ENCODE data around the gene HNRNPR. TPM values are rescaled to one million over a fixed set of nuclear protein-coding genes. Genes with fewer than 3 reads are reported as not detected.
A peak's percentile ranks its signal among the peaks of the same experiment; 100 is the strongest.

HNRNPR gene
- total RNA-seq, 1 experiment from 2014 or later, result 194 TPM

GRCh38 chr1:23370709-23371584 lies 26.9 kb upstream of the HNRNPR start:
- intact Hi-C loops (cut with micrococcal nuclease), result no loop called here
- Histone ChIP-seq H2AFZ (ENCODE audit: low read depth, low read length, poor library complexity, severe bottlenecking) (no peak overlapping the region), H3K4me1 (ENCODE audit: control insufficient read depth in 1 of 2, insufficient read depth in 2 of 2, low read length in 2 of 2) (peaks cover 24 to 34% of the 10 kb centered on the region in 2 experiments), H3K79me2 (ENCODE audit: insufficient read depth, low read length) (peaks cover 16% of the 10 kb centered on the region), H3K36me3 (ENCODE audit: control insufficient read depth in 1 of 2, insufficient read depth in 2 of 2, low read length in 2 of 2) (no peaks in the 10 kb centered on the region; a peak in 1 of 4 replicates), H3K9me3 (ENCODE audit: control insufficient read depth in 1 of 2, insufficient read depth in 1 of 2, low read depth in 1 of 2, low read length in 2 of 2) (no peaks in the 10 kb centered on the region), H4K20me1 (ENCODE audit: insufficient read depth) (no peaks in the 10 kb centered on the region), H3K9me2 (ENCODE audit: insufficient read depth) (no peaks in the 10 kb centered on the region), H3K4me2 (ENCODE audit: low read length) (peak overlapping the region; percentile 100), H3K27me3 (ENCODE audit: insufficient read depth, low read length) (no peaks in the 10 kb centered on the region), H3K9ac (ENCODE audit: low read length) (0 out of 2 replicates have a peak overlapping the region, but pooled peaks have one; percentile 92), H3K27ac (ENCODE audit: low read depth, low read length) (peak overlapping the region; percentile 90), H3K4me3 (replicated peaks in 1 of 2; ENCODE audit: low read depth in 1 of 2, low read length in 2 of 2) (peak overlapping the region in 1 of 2 experiments; percentile 69; a peak in 2 of 4 replicates)
- TF ChIP-seq SRF (IDR thresholded peaks at IDR 0.05; ENCODE audit: low read depth) (no peak), ELF1 (IDR thresholded peaks at IDR 0.05; ENCODE audit: borderline replicate concordance, low read depth) (no peak), CEBPB (IDR thresholded peaks at IDR 0.05; ENCODE audit: low read depth) (no peak), ZFX (IDR thresholded peaks at IDR 0.05) (0 out of 2 replicates have a peak, but pooled peaks have one; percentile 7), EGR1 (IDR thresholded peaks at IDR 0.05; ENCODE audit: low read depth) (no peak), SIN3A (IDR thresholded peaks at IDR 0.05; ENCODE audit: low read depth) (no peak)
- TF ChIP-seq, protein P1, sequence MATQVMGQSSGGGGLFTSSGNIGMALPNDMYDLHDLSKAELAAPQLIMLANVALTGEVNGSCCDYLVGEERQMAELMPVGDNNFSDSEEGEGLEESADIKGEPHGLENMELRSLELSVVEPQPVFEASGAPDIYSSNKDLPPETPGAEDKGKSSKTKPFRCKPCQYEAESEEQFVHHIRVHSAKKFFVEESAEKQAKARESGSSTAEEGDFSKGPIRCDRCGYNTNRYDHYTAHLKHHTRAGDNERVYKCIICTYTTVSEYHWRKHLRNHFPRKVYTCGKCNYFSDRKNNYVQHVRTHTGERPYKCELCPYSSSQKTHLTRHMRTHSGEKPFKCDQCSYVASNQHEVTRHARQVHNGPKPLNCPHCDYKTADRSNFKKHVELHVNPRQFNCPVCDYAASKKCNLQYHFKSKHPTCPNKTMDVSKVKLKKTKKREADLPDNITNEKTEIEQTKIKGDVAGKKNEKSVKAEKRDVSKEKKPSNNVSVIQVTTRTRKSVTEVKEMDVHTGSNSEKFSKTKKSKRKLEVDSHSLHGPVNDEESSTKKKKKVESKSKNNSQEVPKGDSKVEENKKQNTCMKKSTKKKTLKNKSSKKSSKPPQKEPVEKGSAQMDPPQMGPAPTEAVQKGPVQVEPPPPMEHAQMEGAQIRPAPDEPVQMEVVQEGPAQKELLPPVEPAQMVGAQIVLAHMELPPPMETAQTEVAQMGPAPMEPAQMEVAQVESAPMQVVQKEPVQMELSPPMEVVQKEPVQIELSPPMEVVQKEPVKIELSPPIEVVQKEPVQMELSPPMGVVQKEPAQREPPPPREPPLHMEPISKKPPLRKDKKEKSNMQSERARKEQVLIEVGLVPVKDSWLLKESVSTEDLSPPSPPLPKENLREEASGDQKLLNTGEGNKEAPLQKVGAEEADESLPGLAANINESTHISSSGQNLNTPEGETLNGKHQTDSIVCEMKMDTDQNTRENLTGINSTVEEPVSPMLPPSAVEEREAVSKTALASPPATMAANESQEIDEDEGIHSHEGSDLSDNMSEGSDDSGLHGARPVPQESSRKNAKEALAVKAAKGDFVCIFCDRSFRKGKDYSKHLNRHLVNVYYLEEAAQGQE (IDR thresholded peaks at IDR 0.05; ENCODE audit: low read depth), result no peak
- ChIA-PET CTCF (interaction anchor here (3.3 kb wide), 1 partner anchor 32 kb away, joined by 21 read pairs; no protein-coding TSS in a partner anchor), POLR2A (interaction anchor here (1.0 to 1.4 kb wide), 2 partner anchors 27 to 157 kb away, joined by 3 to 5 read pairs; partner anchors contain the start of gene HNRNPR), RAD21 (ENCODE audit: low non-redundant PET in 1 of 2, low total read pairs in 2 of 2, uncharacterized antibody in 2 of 2, unreplicated experiment in 2 of 2) (no interaction called here)
- no TSS peak for BruUV-seq (replicated peaks)
- DNase-seq (ENCODE audit: low read depth, low spot score), result no peak
- ATAC-seq, result no peak
